Calu3 (cell line): ENCODE results near the gene SLC16A5. TPM values are rescaled to one million over a fixed set of nuclear protein-coding genes. Genes with fewer than 3 reads are reported as not detected.

Experiments used
- BruUV-seq: library from RNA; stranded (reverse); fragments of 400-500 nt; replicated peaks from 2 replicates; lab custom pipeline; 2021; lab: Mats Ljungman, UMichigan
- CTCF ChIA-PET: fragments of 300-600 bp; sonication (Branson Sonifier 250); formaldehyde crosslinking; loops from one replicate; lab custom pipeline; 2022; ENCODE audit warnings: antibody characterized with exemption; lab: Charles Lee
- DNase-seq: peaks from one replicate; pipeline ENCODE4 v3.0.0; 2022
- H3K27ac Mint-ChIP-seq: one replicate; pipeline ENCODE4 v1.8.0; 2022; ENCODE audit warnings: mixed read lengths; ENCODE audit not compliant: unreplicated experiment
- H3K27me3 Mint-ChIP-seq: one replicate; pipeline ENCODE4 v1.8.0; 2022; ENCODE audit warnings: mixed read lengths; ENCODE audit not compliant: unreplicated experiment
- H3K36me3 Mint-ChIP-seq: one replicate; pipeline ENCODE4 v1.8.0; 2022; ENCODE audit warnings: mild to moderate bottlenecking, moderate library complexity, mixed read lengths; ENCODE audit not compliant: insufficient read depth, unreplicated experiment
- H3K4me1 Mint-ChIP-seq: one replicate; pipeline ENCODE4 v1.8.0; 2022; ENCODE audit warnings: mild to moderate bottlenecking, low read depth, mixed read lengths; ENCODE audit not compliant: unreplicated experiment
- H3K4me3 Mint-ChIP-seq: one replicate; pipeline ENCODE4 v1.8.0; 2022; ENCODE audit warnings: mild to moderate bottlenecking, low read depth, moderate library complexity, mixed read lengths; ENCODE audit not compliant: unreplicated experiment
- H3K9me3 Mint-ChIP-seq: one replicate; pipeline ENCODE4 v1.8.0; 2022; ENCODE audit warnings: low read depth, mixed read lengths; ENCODE audit not compliant: unreplicated experiment
- CTCF ChIP-seq: fragments of 200-600 bp; IDR thresholded peaks from one replicate; pipeline ENCODE4 v1.8.0; 2022; ENCODE audit warnings: antibody characterized with exemption; ENCODE audit not compliant: unreplicated experiment
- intact Hi-C: fragments of 100-400 bp; cut with micrococcal nuclease; formaldehyde crosslinking; loops from one replicate; pipeline ENCODE4 v1.10.0; 2022; ENCODE audit not compliant: unreplicated experiment
- total RNA-seq: library from RNA; stranded (reverse); gene quantifications from 2 replicates; pipeline ENCODE4 v1.2.3, GENCODE V29; 2022

Gene SLC16A5
- total RNA-seq, 1 experiment from 2014 or later, result 124 TPM

- Mint-ChIP-seq H3K4me1 (peaks cover 29% of the 10 kb centered on the region), H3K36me3 (peaks cover 94% of the 10 kb centered on the region), H3K27me3 (no peaks in the 10 kb centered on the region), H3K4me3 (peak overlapping the region; percentile 78), H3K27ac (peak overlapping the region; percentile 89), H3K9me3 (no peaks in the 10 kb centered on the region)
- BruUV-seq, result TSS peak; percentile 4
- DNase-seq, result peak; percentile 87
- CTCF ChIA-PET, result interaction anchor here (0.5 to 1.8 kb wide), 14 partner anchors 8 to 305 kb away, joined by 3 to 12 read pairs (median 6); partner anchors contain the start of genes NUP85 and SLC16A5
- intact Hi-C loops, result loop anchor here (2.0 kb wide), 1 partner anchor 17 kb away; no protein-coding TSS in a partner anchor
- TF ChIP-seq CTCF, result no peak
Measured at GRCh38 chr17:75096082-75096625, 8.4 kb downstream of the SLC16A5 start.

- no peak for DNase-seq
- Mint-ChIP-seq H3K4me1 (peaks cover 12% of the 10 kb centered on the region), H3K27ac (peak overlapping the region; percentile 23), H3K27me3 (no peaks in the 10 kb centered on the region), H3K4me3 (peak overlapping the region; percentile 49), H3K36me3 (peaks cover 93% of the 10 kb centered on the region), H3K9me3 (no peaks in the 10 kb centered on the region)
- no TSS peak for BruUV-seq
- TF ChIP-seq CTCF, result no peak
- intact Hi-C loops, result loop anchor here (2.0 kb wide), 1 partner anchor 19 kb away; no protein-coding TSS in a partner anchor
- CTCF ChIA-PET, result no interaction called here
Measured at GRCh38 chr17:75097865-75098264, 10.1 kb downstream of the SLC16A5 start.

GRCh38 chr17:75098861-75099260 lies 11.1 kb downstream of the SLC16A5 start:
- TF ChIP-seq CTCF, result no peak
- no peak overlapping the region for H3K4me3 Mint-ChIP-seq
- H3K27ac Mint-ChIP-seq, result no peak overlapping the region
- no peaks in the 10 kb centered on the region for H3K9me3 Mint-ChIP-seq
- intact Hi-C loops, result no loop called here
- peaks cover 9% of the 10 kb centered on the region for H3K4me1 Mint-ChIP-seq
- H3K27me3 Mint-ChIP-seq, result no peaks in the 10 kb centered on the region
- CTCF ChIA-PET, result interaction anchor here (0.7 kb wide), 1 partner anchor 45 kb away, joined by 3 read pairs; no protein-coding TSS in a partner anchor
- no TSS peak for BruUV-seq
- no peak for DNase-seq
- peaks cover 93% of the 10 kb centered on the region for H3K36me3 Mint-ChIP-seq

- no TSS peak for BruUV-seq
- Mint-ChIP-seq H3K27ac (peak overlapping the region; percentile 33), H3K4me3 (no peak overlapping the region), H3K4me1 (peaks cover 15% of the 10 kb centered on the region), H3K36me3 (peaks cover 95% of the 10 kb centered on the region), H3K27me3 (no peaks in the 10 kb centered on the region), H3K9me3 (no peaks in the 10 kb centered on the region)
- no peak for DNase-seq
- intact Hi-C loops, result no loop called here
- no peak for TF ChIP-seq CTCF
- CTCF ChIA-PET, result no interaction called here
Measured at GRCh38 chr17:75099881-75100595, 12.3 kb downstream of the SLC16A5 start.
